MCF 10A (cell line): ENCODE data around the gene PAX2. TPM values are rescaled to one million over a fixed set of nuclear protein-coding genes. Genes with fewer than 3 reads are reported as not detected.

Experiments used
- BruUV-seq: library from RNA; stranded (reverse); fragments of 400-500 nt; replicated peaks from 2 replicates; lab custom pipeline; 2021; lab: Mats Ljungman, UMichigan
- CTCF ChIA-PET: fragments of 300-600 bp; sonication (Branson Sonifier 250); formaldehyde crosslinking; extraction: SDS; loops from one replicate; lab custom pipeline; 2021; ENCODE audit warnings: antibody characterized with exemption, inconsistent platforms; lab: Yijun Ruan, JAX
- POLR2A ChIA-PET: fragments of 300-600, 350-650 bp; sonication (Branson Sonifier 250); formaldehyde crosslinking; extraction: SDS; loops from one replicate; lab custom pipeline; 2020; ENCODE audit warnings: antibody characterized with exemption, inconsistent platforms; lab: Yijun Ruan, JAX
- DNase-seq: peaks from one replicate; pipeline ENCODE4 v3.0.0-alpha.2; 2018; ENCODE audit not compliant: unreplicated experiment
- H3K27ac Mint-ChIP-seq: one replicate; pipeline ENCODE4 v1.8.0; 2022; ENCODE audit warnings: mild to moderate bottlenecking, low read depth, mixed read lengths; ENCODE audit not compliant: unreplicated experiment
- H3K27me3 Mint-ChIP-seq: one replicate; pipeline ENCODE4 v1.8.0; 2022; ENCODE audit warnings: mixed read lengths; ENCODE audit not compliant: insufficient read depth, unreplicated experiment
- H3K36me3 Mint-ChIP-seq: one replicate; pipeline ENCODE4 v1.8.0; 2022; ENCODE audit warnings: mild to moderate bottlenecking, moderate library complexity, mixed read lengths; ENCODE audit not compliant: insufficient read depth, unreplicated experiment
- H3K4me1 Mint-ChIP-seq: one replicate; pipeline ENCODE4 v1.8.0; 2022; ENCODE audit warnings: mixed read lengths; ENCODE audit not compliant: insufficient read depth, unreplicated experiment
- H3K4me3 Mint-ChIP-seq: one replicate; pipeline ENCODE4 v1.8.0; 2022; ENCODE audit warnings: mild to moderate bottlenecking, moderate library complexity, mixed read lengths; ENCODE audit not compliant: unreplicated experiment
- H3K9me3 Mint-ChIP-seq: one replicate; pipeline ENCODE4 v1.8.0; 2022; ENCODE audit warnings: mixed read lengths; ENCODE audit not compliant: unreplicated experiment
- intact Hi-C: fragments of 100-400 bp; cut with micrococcal nuclease; formaldehyde crosslinking; loops from 2 replicates; pipeline ENCODE4 v1.14.1; 2022
- total RNA-seq: library from RNA; stranded (reverse); gene quantifications from 2 replicates; pipeline ENCODE4 v1.2.3, GENCODE V29; 2022
- TF ChIP-seq, protein P1 (sequence below): fragments of 200-600 bp; IDR thresholded peaks from one replicate; pipeline ENCODE4 v1.8.0; 2022; ENCODE audit warnings: antibody characterized with exemption, mild to moderate bottlenecking; ENCODE audit not compliant: unreplicated experiment

The PAX2 gene
- total RNA-seq, 1 experiment from 2014 or later, result not detected

GRCh38 chr10:100705139-100705538 lies 40.2 kb upstream of the PAX2 start:
- POLR2A ChIA-PET, result no interaction called here

DNA sequence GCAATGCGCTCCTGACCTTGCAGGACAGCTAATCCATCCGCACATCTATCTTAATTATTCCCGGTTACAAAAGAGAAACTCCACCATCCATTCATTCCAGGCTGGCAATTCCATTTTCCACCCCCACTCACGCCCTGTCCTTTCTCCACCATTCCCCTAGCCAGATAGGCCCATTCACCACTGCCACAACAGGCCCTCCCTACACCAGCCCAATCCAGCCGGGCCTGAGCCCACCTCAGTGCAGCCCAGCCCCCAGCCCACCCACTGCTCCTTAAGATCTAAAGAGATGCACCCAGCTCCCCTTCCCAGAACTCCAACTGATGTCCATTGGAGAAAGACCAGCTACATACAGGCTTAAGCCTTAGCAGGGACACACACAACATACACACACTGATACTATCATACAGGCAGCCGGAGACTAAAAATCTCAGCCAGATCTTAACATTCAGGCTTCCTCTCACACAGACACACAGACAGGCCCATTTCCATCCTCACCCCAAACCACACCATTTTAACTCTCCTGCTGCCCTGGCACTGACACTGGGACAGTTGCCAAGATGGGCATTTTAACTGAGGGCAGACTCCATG lies 38.0 kb upstream of the PAX2 start:
- Mint-ChIP-seq H3K9me3 (no peaks in the 10 kb centered on the region), H3K27me3 (peaks cover 72% of the 10 kb centered on the region), H3K4me3 (no peak overlapping the region), H3K4me1 (no peaks in the 10 kb centered on the region), H3K36me3 (no peaks in the 10 kb centered on the region), H3K27ac (no peak overlapping the region)
- POLR2A ChIA-PET, result interaction anchor here (1.1 kb wide), 1 partner anchor 12 kb away, joined by 3 read pairs; no protein-coding TSS in a partner anchor
- CTCF ChIA-PET, result no interaction called here
- TF ChIP-seq, protein P1, sequence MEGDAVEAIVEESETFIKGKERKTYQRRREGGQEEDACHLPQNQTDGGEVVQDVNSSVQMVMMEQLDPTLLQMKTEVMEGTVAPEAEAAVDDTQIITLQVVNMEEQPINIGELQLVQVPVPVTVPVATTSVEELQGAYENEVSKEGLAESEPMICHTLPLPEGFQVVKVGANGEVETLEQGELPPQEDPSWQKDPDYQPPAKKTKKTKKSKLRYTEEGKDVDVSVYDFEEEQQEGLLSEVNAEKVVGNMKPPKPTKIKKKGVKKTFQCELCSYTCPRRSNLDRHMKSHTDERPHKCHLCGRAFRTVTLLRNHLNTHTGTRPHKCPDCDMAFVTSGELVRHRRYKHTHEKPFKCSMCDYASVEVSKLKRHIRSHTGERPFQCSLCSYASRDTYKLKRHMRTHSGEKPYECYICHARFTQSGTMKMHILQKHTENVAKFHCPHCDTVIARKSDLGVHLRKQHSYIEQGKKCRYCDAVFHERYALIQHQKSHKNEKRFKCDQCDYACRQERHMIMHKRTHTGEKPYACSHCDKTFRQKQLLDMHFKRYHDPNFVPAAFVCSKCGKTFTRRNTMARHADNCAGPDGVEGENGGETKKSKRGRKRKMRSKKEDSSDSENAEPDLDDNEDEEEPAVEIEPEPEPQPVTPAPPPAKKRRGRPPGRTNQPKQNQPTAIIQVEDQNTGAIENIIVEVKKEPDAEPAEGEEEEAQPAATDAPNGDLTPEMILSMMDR, result no peak
- no peak for DNase-seq
- intact Hi-C loops, result no loop called here
- no TSS peak for BruUV-seq

More at GRCh38 chr10:100705139-100705538, 40.2 kb upstream of the PAX2 start:
- H3K9me3 Mint-ChIP-seq, result no peaks in the 10 kb centered on the region
- CTCF ChIA-PET, result interaction anchor here (1.0 kb wide), 1 partner anchor 16 kb away, joined by 3 read pairs; no protein-coding TSS in a partner anchor
- no TSS peak for BruUV-seq
- H3K4me1 Mint-ChIP-seq, result no peaks in the 10 kb centered on the region
- no peaks in the 10 kb centered on the region for H3K36me3 Mint-ChIP-seq
- no peak overlapping the region for H3K27ac Mint-ChIP-seq
- no peak overlapping the region for H3K4me3 Mint-ChIP-seq
- intact Hi-C loops, result no loop called here
- no peak for DNase-seq
- H3K27me3 Mint-ChIP-seq, result peaks cover 50% of the 10 kb centered on the region
- TF ChIP-seq, protein P1, result no peak

GRCh38 chr10:100709146-100710082 lies 36.0 kb upstream of the PAX2 start:
- no peaks in the 10 kb centered on the region for H3K9me3 Mint-ChIP-seq
- DNase-seq, result no peak
- CTCF ChIA-PET, result no interaction called here

More at GRCh38 chr10:100709146-100710082, 36.0 kb upstream of the PAX2 start:
- no TSS peak for BruUV-seq
- H3K36me3 Mint-ChIP-seq, result no peaks in the 10 kb centered on the region
- POLR2A ChIA-PET, result no interaction called here
- intact Hi-C loops, result no loop called here
- no peaks in the 10 kb centered on the region for H3K4me1 Mint-ChIP-seq
- TF ChIP-seq, protein P1, result no peak
- no peak overlapping the region for H3K27ac Mint-ChIP-seq
- H3K4me3 Mint-ChIP-seq, result no peak overlapping the region
- peaks cover 85% of the 10 kb centered on the region for H3K27me3 Mint-ChIP-seq
